Bronchial epithelial cell (primary cell): ENCODE measurements around the gene SMKR1. TPM values are rescaled to one million over a fixed set of nuclear protein-coding genes. Genes with fewer than 3 reads are reported as not detected.
"Not testable (repeated sequence)": the region's sequence is repeated elsewhere in the genome, so short reads cannot be mapped to it uniquely, and the experiment has no call there.

Experiments
- DNase-seq: peaks from one replicate; pipeline ENCODE4 v3.0.0-alpha.2; 2010; ENCODE audit warnings: low read depth
- FAIRE-seq: peaks from 2 replicates; lab custom pipeline; 2011; peaks lifted over from hg19 to GRCh38; lab: Jason Lieb, UNC
- H3K27me3 ChIP-seq: 2 replicates; pipeline ENCODE4 v1.5.1; 2011; ENCODE audit warnings: low read length; ENCODE audit not compliant: control insufficient read depth, insufficient read depth
- H3K36me3 ChIP-seq: 2 replicates; pipeline ENCODE4 v1.5.1; 2011; ENCODE audit warnings: low read length; ENCODE audit not compliant: control insufficient read depth, insufficient read depth
- H3K4me3 ChIP-seq: 2 replicates; pipeline ENCODE4 v1.5.1; 2011; ENCODE audit warnings: mild to moderate bottlenecking, low read depth, low read length, control low read depth
- CTCF ChIP-seq: IDR thresholded peaks from 2 replicates; pipeline ENCODE4 v1.5.1; 2011; ENCODE audit warnings: mild to moderate bottlenecking, moderate library complexity, low read length, control low read depth, inconsistent platforms; ENCODE audit not compliant: insufficient read depth, severe bottlenecking
- total RNA-seq: library from RNA; depleted of rRNA; stranded (reverse); fragments of >200 nt; gene quantifications from 2 replicates; pipeline ENCODE4 v1.2.1, GENCODE V29; 2014

Gene SMKR1
- total RNA-seq, 1 donor from 2014 or later, result 1.3 TPM

GRCh38 chr7:129479831-129480230 is 22.5 kb upstream of the SMKR1 start:
- Histone ChIP-seq H3K4me3 (no peak overlapping the region), H3K36me3 (no peaks in the 10 kb centered on the region), H3K27me3 (no peaks in the 10 kb centered on the region)
- FAIRE-seq (no peak), DNase-seq (no peak)
- no peak for TF ChIP-seq CTCF

GRCh38 chr7:129480674-129481363 is 21.5 kb upstream of the SMKR1 start:
- H3K36me3 ChIP-seq, result peaks cover 2% of the 10 kb centered on the region
- no peaks in the 10 kb centered on the region for H3K27me3 ChIP-seq
- DNase-seq, result no peak
- H3K4me3 ChIP-seq, result no peak overlapping the region
- TF ChIP-seq CTCF, result no peak
- FAIRE-seq, result no peak

GRCh38 chr7:129481376-129481775 is 21.0 kb upstream of the SMKR1 start:
- not testable (repeated sequence) for H3K27me3 ChIP-seq, DNase-seq, FAIRE-seq, H3K4me3 ChIP-seq, H3K36me3 ChIP-seq

DNA sequence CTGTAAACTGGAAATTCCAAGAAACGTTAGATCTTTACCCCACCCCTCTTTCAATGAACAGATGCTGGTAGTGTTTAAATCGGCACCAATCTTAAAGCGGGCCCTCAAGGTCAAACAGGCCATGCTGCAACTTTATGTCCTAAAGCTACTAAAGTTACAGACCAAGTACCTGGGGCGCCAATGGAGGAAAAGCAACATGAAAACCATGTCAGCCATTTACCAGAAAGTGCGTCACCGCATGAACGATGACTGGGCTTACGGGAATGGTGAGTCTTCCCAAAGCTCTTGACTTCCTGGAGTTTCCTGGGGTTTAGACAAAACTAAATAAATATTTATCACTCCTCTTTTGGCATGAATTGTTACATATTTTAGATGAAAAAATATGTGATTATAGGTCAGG is 19.6 kb upstream of the SMKR1 start:
- no peak for DNase-seq
- Histone ChIP-seq H3K36me3 (peaks cover 3% of the 10 kb centered on the region), H3K4me3 (no peak overlapping the region), H3K27me3 (no peaks in the 10 kb centered on the region)
- no peak for TF ChIP-seq CTCF
- FAIRE-seq, result no peak

- no peak for FAIRE-seq
- H3K36me3 ChIP-seq, result peaks cover 3% of the 10 kb centered on the region
- no peak overlapping the region for H3K4me3 ChIP-seq
- DNase-seq, result no peak
- no peaks in the 10 kb centered on the region for H3K27me3 ChIP-seq
- no peak for TF ChIP-seq CTCF
Observed at GRCh38 chr7:129489491-129489890, 12.8 kb upstream of the SMKR1 start.

GRCh38 chr7:129492391-129492790 is 9.9 kb upstream of the SMKR1 start:
- H3K4me3 ChIP-seq, result no peak overlapping the region
- no peak for DNase-seq
- no peak for FAIRE-seq
- no peaks in the 10 kb centered on the region for H3K36me3 ChIP-seq
- no peak for TF ChIP-seq CTCF
- no peaks in the 10 kb centered on the region for H3K27me3 ChIP-seq
